ENCODE measurements around the gene AMIGO2.
"Not testable (repeated sequence)": the region's sequence is repeated elsewhere in the genome, so short reads cannot be mapped to it uniquely, and the experiment has no call there.

Gene AMIGO2

GRCh38 chr12:47117305-47117704, 37.5 kb upstream of the AMIGO2 start:
- no CpG with 5 or more reads among the region's 3 CpGs for WGBS (ENCODE audit: insufficient coverage)
- H3K9me3 ChIP-seq (ENCODE audit: control extremely low read depth in 1 of 5, control insufficient read depth in 4 of 5, insufficient read depth in 2 of 5, low read depth in 1 of 5, low read length in 4 of 5); POLR2A ChIA-PET; H3K4me3 ChIP-seq (ENCODE audit: control insufficient read depth in 1 of 7, extremely low read depth in 1 of 7, insufficient read depth in 4 of 7, low read depth in 2 of 7, low read length in 6 of 7); DNase-seq; H3K27ac ChIP-seq (ENCODE audit: insufficient read depth in 1 of 2, low read depth in 1 of 2, low read length in 2 of 2, poor library complexity in 1 of 2, severe bottlenecking in 2 of 2); H3K4me1 ChIP-seq (ENCODE audit: control extremely low read depth in 1 of 4, control insufficient read depth in 4 of 4, insufficient read depth in 4 of 4, low read length in 3 of 4); H3K36me3 ChIP-seq (ENCODE audit: control insufficient read depth in 4 of 4, insufficient read depth in 4 of 4, low read length in 3 of 4); H3K27me3 ChIP-seq (replicated peaks in 2 of 5; ENCODE audit: control insufficient read depth in 4 of 5, insufficient read depth in 5 of 5, low read length in 4 of 5): not testable (repeated sequence)
- CTCF ChIA-PET, result interaction anchor here (1.2 kb wide), 1 partner anchor 280 kb away, joined by 3 read pairs; no protein-coding TSS in a partner anchor

- no peak overlapping the region for H3K27ac ChIP-seq (ENCODE audit: insufficient read depth in 1 of 2, low read depth in 1 of 2, low read length in 2 of 2, poor library complexity in 1 of 2, severe bottlenecking in 2 of 2)
- H3K4me3 ChIP-seq (ENCODE audit: control insufficient read depth in 1 of 7, extremely low read depth in 1 of 7, insufficient read depth in 4 of 7, low read depth in 2 of 7, low read length in 6 of 7), result no peak overlapping the region
- no peaks in the 10 kb centered on the region for H3K27me3 ChIP-seq (replicated peaks in 2 of 5; ENCODE audit: control insufficient read depth in 4 of 5, insufficient read depth in 5 of 5, low read length in 4 of 5)
- no peak for DNase-seq
- H3K36me3 ChIP-seq (ENCODE audit: control insufficient read depth in 4 of 4, insufficient read depth in 4 of 4, low read length in 3 of 4), result no peaks in the 10 kb centered on the region
- 88% methylated on average over 3 of the region's 5 CpGs for WGBS (ENCODE audit: insufficient coverage)
- CTCF ChIA-PET, result no interaction called here
- POLR2A ChIA-PET, result no interaction called here
- H3K9me3 ChIP-seq (ENCODE audit: control extremely low read depth in 1 of 5, control insufficient read depth in 4 of 5, insufficient read depth in 2 of 5, low read depth in 1 of 5, low read length in 4 of 5), result peaks cover 0 to 1% (median 0%) of the 10 kb centered on the region in 5 experiments
- H3K4me1 ChIP-seq (ENCODE audit: control extremely low read depth in 1 of 4, control insufficient read depth in 4 of 4, insufficient read depth in 4 of 4, low read length in 3 of 4), result no peaks in the 10 kb centered on the region
These were observed 34.7 kb upstream of the AMIGO2 start for GRCh38 chr12:47114481-47114892.

- no peaks in the 10 kb centered on the region for H3K9me3 ChIP-seq (ENCODE audit: control extremely low read depth in 1 of 5, control insufficient read depth in 4 of 5, insufficient read depth in 2 of 5, low read depth in 1 of 5, low read length in 4 of 5)
- no peaks in the 10 kb centered on the region for H3K36me3 ChIP-seq (ENCODE audit: control insufficient read depth in 4 of 4, insufficient read depth in 4 of 4, low read length in 3 of 4)
- H3K4me1 ChIP-seq (ENCODE audit: control extremely low read depth in 1 of 4, control insufficient read depth in 4 of 4, insufficient read depth in 4 of 4, low read length in 3 of 4), result peaks cover 0 to 3% (median 1%) of the 10 kb centered on the region in 4 experiments
- no peak overlapping the region for H3K4me3 ChIP-seq (ENCODE audit: control insufficient read depth in 1 of 7, extremely low read depth in 1 of 7, insufficient read depth in 4 of 7, low read depth in 2 of 7, low read length in 6 of 7)
- H3K27ac ChIP-seq (ENCODE audit: insufficient read depth in 1 of 2, low read depth in 1 of 2, low read length in 2 of 2, poor library complexity in 1 of 2, severe bottlenecking in 2 of 2), result no peak overlapping the region
- 94% methylated on average over 2 of the region's 2 CpGs for WGBS (ENCODE audit: insufficient coverage)
- no peaks in the 10 kb centered on the region for H3K27me3 ChIP-seq (replicated peaks in 2 of 5; ENCODE audit: control insufficient read depth in 4 of 5, insufficient read depth in 5 of 5, low read length in 4 of 5)
- POLR2A ChIA-PET, result no interaction called here
- no peak for DNase-seq
- CTCF ChIA-PET, result no interaction called here
These were observed 32.9 kb upstream of the AMIGO2 start for GRCh38 chr12:47112679-47113078.

- Histone ChIP-seq H3K36me3 (ENCODE audit: control insufficient read depth in 4 of 4, insufficient read depth in 4 of 4, low read length in 3 of 4) (no peaks in the 10 kb centered on the region), H3K4me1 (ENCODE audit: control extremely low read depth in 1 of 4, control insufficient read depth in 4 of 4, insufficient read depth in 4 of 4, low read length in 3 of 4) (peaks cover 0 to 3% (median 1%) of the 10 kb centered on the region in 4 experiments), H3K27ac (ENCODE audit: insufficient read depth in 1 of 2, low read depth in 1 of 2, low read length in 2 of 2, poor library complexity in 1 of 2, severe bottlenecking in 2 of 2) (no peak overlapping the region), H3K27me3 (replicated peaks in 2 of 5; ENCODE audit: control insufficient read depth in 4 of 5, insufficient read depth in 5 of 5, low read length in 4 of 5) (no peaks in the 10 kb centered on the region), H3K4me3 (ENCODE audit: control insufficient read depth in 1 of 7, extremely low read depth in 1 of 7, insufficient read depth in 4 of 7, low read depth in 2 of 7, low read length in 6 of 7) (no peak overlapping the region), H3K9me3 (ENCODE audit: control extremely low read depth in 1 of 5, control insufficient read depth in 4 of 5, insufficient read depth in 2 of 5, low read depth in 1 of 5, low read length in 4 of 5) (no peaks in the 10 kb centered on the region)
- DNase-seq, result no peak
- ChIA-PET POLR2A (no interaction called here), CTCF (no interaction called here)
- 100% methylated on average over 3 of the region's 6 CpGs for WGBS (ENCODE audit: insufficient coverage)
These were observed 32.1 kb upstream of the AMIGO2 start for GRCh38 chr12:47111854-47112253.

DNA sequence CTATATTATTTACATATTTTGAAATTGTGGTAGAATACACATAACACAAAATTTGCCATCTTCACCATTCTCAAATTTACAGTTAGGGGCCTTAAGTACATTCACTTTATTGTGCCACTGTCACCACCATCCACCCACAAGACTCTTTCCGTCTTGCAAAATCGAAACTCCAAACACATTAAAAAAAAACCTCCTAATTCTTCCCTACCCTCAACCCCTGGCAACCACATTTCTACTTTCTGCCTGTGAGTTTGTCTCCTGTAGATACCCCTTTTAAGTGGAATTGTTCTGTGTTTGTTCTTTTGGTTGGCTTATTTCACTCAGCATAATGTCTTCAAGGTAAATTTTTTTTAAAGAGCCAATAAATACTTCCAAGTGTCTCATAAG, 31.6 kb upstream of the AMIGO2 start:
- DNase-seq, result no peak
- Histone ChIP-seq H3K36me3 (ENCODE audit: control insufficient read depth in 4 of 4, insufficient read depth in 4 of 4, low read length in 3 of 4) (no peaks in the 10 kb centered on the region), H3K27me3 (replicated peaks in 2 of 5; ENCODE audit: control insufficient read depth in 4 of 5, insufficient read depth in 5 of 5, low read length in 4 of 5) (no peaks in the 10 kb centered on the region), H3K9me3 (ENCODE audit: control extremely low read depth in 1 of 5, control insufficient read depth in 4 of 5, insufficient read depth in 2 of 5, low read depth in 1 of 5, low read length in 4 of 5) (no peaks in the 10 kb centered on the region), H3K27ac (ENCODE audit: insufficient read depth in 1 of 2, low read depth in 1 of 2, low read length in 2 of 2, poor library complexity in 1 of 2, severe bottlenecking in 2 of 2) (no peak overlapping the region), H3K4me1 (ENCODE audit: control extremely low read depth in 1 of 4, control insufficient read depth in 4 of 4, insufficient read depth in 4 of 4, low read length in 3 of 4) (peaks cover 0 to 3% (median 1%) of the 10 kb centered on the region in 4 experiments), H3K4me3 (ENCODE audit: control insufficient read depth in 1 of 7, extremely low read depth in 1 of 7, insufficient read depth in 4 of 7, low read depth in 2 of 7, low read length in 6 of 7) (no peak overlapping the region)
- WGBS (ENCODE audit: insufficient coverage), result 93% methylated on average over 2 of the region's 2 CpGs
- ChIA-PET CTCF (no interaction called here), POLR2A (no interaction called here)

- no peaks in the 10 kb centered on the region for H3K27me3 ChIP-seq (replicated peaks in 2 of 5; ENCODE audit: control insufficient read depth in 4 of 5, insufficient read depth in 5 of 5, low read length in 4 of 5)
- H3K36me3 ChIP-seq (ENCODE audit: control insufficient read depth in 4 of 4, insufficient read depth in 4 of 4, low read length in 3 of 4), result no peaks in the 10 kb centered on the region
- DNase-seq, result no peak
- H3K4me1 ChIP-seq (ENCODE audit: control extremely low read depth in 1 of 4, control insufficient read depth in 4 of 4, insufficient read depth in 4 of 4, low read length in 3 of 4), result peaks cover 0 to 3% (median 1%) of the 10 kb centered on the region in 4 experiments
- WGBS (ENCODE audit: insufficient coverage), result 100% methylated on average over 2 of the region's 2 CpGs
- H3K27ac ChIP-seq (ENCODE audit: insufficient read depth in 1 of 2, low read depth in 1 of 2, low read length in 2 of 2, poor library complexity in 1 of 2, severe bottlenecking in 2 of 2), result no peak overlapping the region
- CTCF ChIA-PET, result no interaction called here
- H3K4me3 ChIP-seq (ENCODE audit: control insufficient read depth in 1 of 7, extremely low read depth in 1 of 7, insufficient read depth in 4 of 7, low read depth in 2 of 7, low read length in 6 of 7), result no peak overlapping the region
- H3K9me3 ChIP-seq (ENCODE audit: control extremely low read depth in 1 of 5, control insufficient read depth in 4 of 5, insufficient read depth in 2 of 5, low read depth in 1 of 5, low read length in 4 of 5), result no peaks in the 10 kb centered on the region
- POLR2A ChIA-PET, result no interaction called here
These were observed 31.1 kb upstream of the AMIGO2 start for GRCh38 chr12:47110718-47111391.

- H3K4me1 ChIP-seq (ENCODE audit: control extremely low read depth in 1 of 4, control insufficient read depth in 4 of 4, insufficient read depth in 4 of 4, low read length in 3 of 4), result peaks cover 0 to 3% (median 1%) of the 10 kb centered on the region in 4 experiments
- no peaks in the 10 kb centered on the region for H3K36me3 ChIP-seq (ENCODE audit: control insufficient read depth in 4 of 4, insufficient read depth in 4 of 4, low read length in 3 of 4)
- H3K27me3 ChIP-seq (replicated peaks in 2 of 5; ENCODE audit: control insufficient read depth in 4 of 5, insufficient read depth in 5 of 5, low read length in 4 of 5), result no peaks in the 10 kb centered on the region
- DNase-seq, result no peak
- no peak overlapping the region for H3K4me3 ChIP-seq (ENCODE audit: control insufficient read depth in 1 of 7, extremely low read depth in 1 of 7, insufficient read depth in 4 of 7, low read depth in 2 of 7, low read length in 6 of 7)
- H3K9me3 ChIP-seq (ENCODE audit: control extremely low read depth in 1 of 5, control insufficient read depth in 4 of 5, insufficient read depth in 2 of 5, low read depth in 1 of 5, low read length in 4 of 5), result no peaks in the 10 kb centered on the region
- ChIA-PET POLR2A (no interaction called here), CTCF (no interaction called here)
- no peak overlapping the region for H3K27ac ChIP-seq (ENCODE audit: insufficient read depth in 1 of 2, low read depth in 1 of 2, low read length in 2 of 2, poor library complexity in 1 of 2, severe bottlenecking in 2 of 2)
- WGBS (ENCODE audit: insufficient coverage), result 100% methylated on average over 1 of the region's 2 CpGs
These were observed 30.3 kb upstream of the AMIGO2 start for GRCh38 chr12:47110011-47110541.

All from common myeloid progenitor, CD34-positive (primary cell).